Activated T-cell treated with anti-CD3 and anti-CD28 coated beads for 48 hours (primary cell): ENCODE data around the gene SLC25A2.

Experiments used
- DNase-seq: peaks from one replicate; pipeline ENCODE4 v3.0.0-alpha.2; 2020; ENCODE audit warnings: low read depth

The SLC25A2 gene

GRCh38 chr5:141313711-141314110 lies 9.9 kb upstream of the SLC25A2 start:
- DNase-seq = no peak

DNA sequence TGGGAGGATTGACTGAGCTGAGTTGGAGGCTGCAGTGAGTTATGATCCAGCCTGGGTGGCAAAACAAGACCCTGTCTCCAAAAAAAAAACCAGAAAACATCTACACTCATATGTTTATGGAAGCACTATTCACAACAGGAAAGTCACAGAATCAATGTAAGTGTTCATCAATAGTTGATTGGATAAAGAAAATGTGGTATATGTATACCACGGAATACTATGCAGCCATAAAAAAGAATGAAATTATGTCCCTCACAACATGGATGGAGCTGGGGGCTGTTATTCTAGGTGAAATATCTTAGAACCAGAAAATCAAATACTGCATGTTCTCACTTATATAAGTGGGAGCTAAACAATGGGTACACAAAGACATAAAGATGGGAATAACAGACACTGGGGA lies 2.8 kb upstream of the SLC25A2 start:
- no peak for DNase-seq

DNA sequence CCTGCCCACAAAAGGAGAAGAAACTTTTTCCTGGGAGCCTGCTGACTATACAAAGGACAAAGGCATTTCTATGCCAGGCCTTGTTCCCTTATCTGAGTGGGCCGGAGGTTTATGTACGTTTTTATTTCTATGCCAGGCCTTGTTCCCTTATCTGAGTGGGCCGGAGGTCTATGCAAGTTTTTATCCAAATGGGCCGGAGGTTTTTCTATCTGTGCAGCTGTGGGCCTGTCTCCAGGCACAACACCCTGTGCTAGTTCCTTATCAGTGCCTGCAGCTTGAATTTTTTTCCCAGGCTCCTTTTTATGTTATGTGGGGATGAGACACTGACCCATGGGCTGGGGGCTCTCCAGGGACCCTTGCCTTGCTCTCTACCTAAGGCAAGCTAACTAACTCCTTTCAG lies 5.5 kb downstream of the SLC25A2 start:
- no peak for DNase-seq

DNA sequence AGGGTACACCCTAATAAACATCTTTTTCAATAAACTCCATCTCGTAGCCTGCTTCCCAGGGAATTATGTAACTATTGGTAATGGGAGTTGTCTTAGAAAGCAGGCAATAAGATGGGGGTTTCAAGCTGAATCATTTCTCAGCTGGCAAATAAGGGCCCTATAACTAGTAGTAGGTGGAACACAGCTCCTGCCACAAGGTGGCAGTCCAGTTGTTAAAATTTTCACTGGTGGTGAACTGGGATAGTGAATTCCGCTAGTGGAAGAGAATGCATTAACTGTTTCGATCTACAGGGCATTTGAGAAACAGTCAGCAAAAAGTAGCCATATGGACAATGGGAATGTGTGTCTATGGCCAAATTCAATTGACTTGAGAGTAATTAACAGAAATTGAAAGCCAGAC lies 30.9 kb downstream of the SLC25A2 start:
- DNase-seq = no peak

GRCh38 chr5:141269195-141269594 lies 34.7 kb downstream of the SLC25A2 start:
- no peak for DNase-seq

GRCh38 chr5:141261238-141261546 lies 42.7 kb downstream of the SLC25A2 start:
- DNase-seq = no peak

- no peak for DNase-seq
These were observed 43.2 kb downstream of the SLC25A2 start for GRCh38 chr5:141260458-141261237.

DNA sequence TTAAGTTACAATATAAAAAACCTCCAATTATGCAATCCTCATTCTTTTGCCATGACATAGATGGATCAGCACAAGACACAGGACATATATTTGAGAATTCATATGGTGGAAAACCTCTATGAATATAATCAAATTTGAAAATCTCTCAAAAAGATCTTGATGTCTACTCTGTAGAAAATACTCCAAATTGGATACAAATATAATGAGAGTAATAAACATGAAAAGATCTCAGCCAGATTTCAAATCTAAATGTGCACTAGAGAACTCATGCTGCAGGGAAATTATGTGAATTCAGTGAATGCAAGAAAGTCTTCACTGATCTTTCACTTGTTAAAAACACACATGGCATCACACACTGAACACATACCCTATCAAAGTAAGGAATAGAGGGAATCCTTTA lies 44.9 kb downstream of the SLC25A2 start:
- no peak for DNase-seq

DNA sequence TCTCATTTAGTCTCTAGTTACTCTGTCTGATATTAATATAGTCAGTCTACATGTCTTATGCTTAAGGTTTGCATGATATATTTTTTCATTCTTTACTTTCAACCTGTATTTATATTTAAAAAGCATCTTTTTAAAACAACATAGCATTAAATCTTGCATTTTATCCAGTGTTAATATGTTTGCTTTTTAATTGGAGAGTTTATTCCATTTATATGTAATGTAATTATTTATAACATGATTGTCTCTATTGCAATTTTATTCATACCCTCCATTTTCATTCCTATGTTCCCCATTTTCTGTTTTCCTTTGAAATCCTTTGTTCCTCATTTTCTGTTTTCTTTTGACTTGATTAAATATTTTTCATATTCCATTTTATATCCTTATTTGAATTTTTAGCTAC lies 45.4 kb downstream of the SLC25A2 start:
- no peak for DNase-seq
